H1 (cell line): ENCODE results near the gene ZNF805. TPM values are rescaled to one million over a fixed set of nuclear protein-coding genes. Genes with fewer than 3 reads are reported as not detected.

Experiments used
- CHD7 ChIP-seq: fragments of 300-600 bp; sonication (generic); IDR thresholded peaks from 2 replicates; pipeline ENCODE4 v1.7.1; 2012; ENCODE audit warnings: low read length, moderate library complexity, mild to moderate bottlenecking, inconsistent platforms; ENCODE audit not compliant: insufficient replicate concordance
- CTCF ChIP-seq, 3 experiments: IDR thresholded peaks; 1 replicate in 2 of 3; 2 replicates in 1 of 3; pipeline versions ENCODE4 v1.5.1 to v1.6.1; 2011; ENCODE audit warnings: low read length in 3 of 3, mild to moderate bottlenecking in 3 of 3, inconsistent platforms in 2 of 3, low read depth in 1 of 3, moderate library complexity in 1 of 3; ENCODE audit not compliant: insufficient read depth in 1 of 3; ENCODE audit errors: control extremely low read depth in 1 of 3
- TEAD4 ChIP-seq: IDR thresholded peaks from 2 replicates; pipeline ENCODE4 v1.6.1; 2012; ENCODE audit warnings: low read depth, low read length, inconsistent platforms, mixed read lengths
- polyA plus RNA-seq, 7 experiments: library from polyadenylated mRNA; depleted of rRNA in 3 of 7; stranded (reverse) in 5 of 7; unstranded in 2 of 7; fragments of >200 nt in 5 of 7; fragments of 200-250 nt in 2 of 7; gene quantifications; 1 replicate in 5 of 7; 2 replicates in 1 of 7; 4 replicates in 1 of 7; pipeline versions ENCODE4 v1.2.1 to v1.2.3, GENCODE V29; 2011 to 2013; ENCODE audit warnings: missing spikeins in 2 of 7, mixed read lengths in 2 of 7
- total RNA-seq: library from RNA; stranded (reverse); fragmentation: NEBNext Ultra II Directional; extraction: Animal tissue kit (Norgen Biotek cat#: 25700); gene quantifications from 2 replicates; pipeline ENCODE4 v1.2.1, GENCODE V29; 2021

Gene ZNF805
- total and polyA plus RNA-seq, 2 of the 8 experiments (the other 6 are each of a cell fraction or from before 2014, with no cell fraction given), result 2.3 to 14.8 TPM

GRCh38 chr19:57262044-57262443, 21.6 kb downstream of the ZNF805 start (continued):
- TF ChIP-seq CHD7, result no peak
- no peak for TF ChIP-seq TEAD4
- TF ChIP-seq CTCF (IDR thresholded peaks at IDR 0.05; ENCODE audit: control extremely low read depth in 1 of 3, insufficient read depth in 1 of 3, low read depth in 1 of 3, low read length in 3 of 3), result no peak
